WTC11 (cell line): ENCODE data around the gene SEMA4F. TPM values are rescaled to one million over a fixed set of nuclear protein-coding genes. Genes with fewer than 3 reads are reported as not detected.

ENCODE experiments used
- ATAC-seq: fragments of 200-7000 bp; cut with Tn5 transposase; 2 replicates; pipeline ENCODE4 v1.10.0; 2021; ENCODE audit warnings: mild to moderate bottlenecking, moderate library complexity
- CTCF ChIA-PET: fragments of 300-600 bp; sonication (Branson Sonifier 250); formaldehyde crosslinking; loops from one replicate; lab custom pipeline; 2021; ENCODE audit warnings: antibody characterized with exemption; lab: Charles Lee
- POLR2A ChIA-PET: fragments of 350-600 bp; sonication (Branson Sonifier 250); formaldehyde crosslinking; loops from one replicate; lab custom pipeline; 2021; ENCODE audit warnings: antibody characterized with exemption; lab: Charles Lee
- DNase-seq: peaks from one replicate; pipeline ENCODE4 v3.0.0; 2021; ENCODE audit warnings: low spot score
- H3K27ac Mint-ChIP-seq: 2 replicates; pipeline ENCODE4 v1.8.0; 2021; ENCODE audit warnings: mixed read lengths
- H3K27me3 Mint-ChIP-seq: 2 replicates; pipeline ENCODE4 v1.8.0; 2021; ENCODE audit warnings: low read depth, mild to moderate bottlenecking, moderate library complexity, mixed read lengths
- H3K36me3 Mint-ChIP-seq: 2 replicates; pipeline ENCODE4 v1.8.0; 2021; ENCODE audit warnings: mixed read lengths
- H3K4me1 Mint-ChIP-seq: 2 replicates; pipeline ENCODE4 v1.8.0; 2022; ENCODE audit warnings: mixed read lengths
- H3K4me3 Mint-ChIP-seq: 2 replicates; pipeline ENCODE4 v1.8.0; 2021; ENCODE audit warnings: mild to moderate bottlenecking, moderate library complexity, mixed read lengths
- H3K9me3 Mint-ChIP-seq: 2 replicates; pipeline ENCODE4 v1.8.0; 2021; ENCODE audit warnings: mixed read lengths
- CREM ChIP-seq: sonication (generic); formaldehyde crosslinking; IDR thresholded peaks from 2 replicates; pipeline ENCODE4 v1.8.1; 2022; ENCODE audit warnings: mild to moderate bottlenecking, missing genetic modification reagents, moderate library complexity
- ESRRA ChIP-seq: sonication (generic); formaldehyde crosslinking; IDR thresholded peaks from 2 replicates; pipeline ENCODE4 v1.8.1; 2022; ENCODE audit warnings: mild to moderate bottlenecking, missing genetic modification reagents, borderline replicate concordance
- ETV6 ChIP-seq: sonication (generic); formaldehyde crosslinking; IDR thresholded peaks from 2 replicates; pipeline ENCODE4 v1.8.1; 2022; ENCODE audit warnings: mild to moderate bottlenecking, missing genetic modification reagents
- FOXJ3 ChIP-seq: sonication (generic); formaldehyde crosslinking; IDR thresholded peaks from 2 replicates; pipeline ENCODE4 v1.9.0; 2021; ENCODE audit warnings: missing genetic modification reagents, mild to moderate bottlenecking, borderline replicate concordance
- FOXK1 ChIP-seq: sonication (generic); formaldehyde crosslinking; IDR thresholded peaks from 2 replicates; pipeline ENCODE4 v1.8.0; 2022; ENCODE audit warnings: mild to moderate bottlenecking, moderate library complexity, missing genetic modification reagents
- FOXP1 ChIP-seq: sonication (generic); formaldehyde crosslinking; IDR thresholded peaks from 2 replicates; pipeline ENCODE4 v1.8.0; 2022; ENCODE audit warnings: missing genetic modification reagents, mild to moderate bottlenecking, moderate library complexity, borderline replicate concordance
- KAT7 ChIP-seq: sonication (generic); formaldehyde crosslinking; IDR thresholded peaks from 2 replicates; pipeline ENCODE4 v1.8.1; 2023; ENCODE audit warnings: missing genetic modification reagents, mild to moderate bottlenecking, borderline replicate concordance
- MXD4 ChIP-seq: fragments of 250-450 bp; sonication (Bioruptor Pico); IDR thresholded peaks from 2 replicates; pipeline ENCODE4 v1.8.0; 2021; ENCODE audit warnings: mild to moderate bottlenecking, moderate library complexity, borderline replicate concordance
- MYBL2 ChIP-seq: sonication (generic); formaldehyde crosslinking; IDR thresholded peaks from 2 replicates; pipeline ENCODE4 v1.8.1; 2023; ENCODE audit warnings: mild to moderate bottlenecking, moderate library complexity, missing genetic modification reagents
- NR2C2 ChIP-seq: sonication (generic); formaldehyde crosslinking; IDR thresholded peaks from 2 replicates; pipeline ENCODE4 v1.8.0; 2022; ENCODE audit warnings: mild to moderate bottlenecking, missing genetic modification reagents
- NR3C1 ChIP-seq: sonication (generic); formaldehyde crosslinking; conservative IDR thresholded peaks from 2 replicates; pipeline ENCODE4 v1.8.1; 2023; ENCODE audit warnings: low read depth, mild to moderate bottlenecking, missing genetic modification reagents
- OVOL2 ChIP-seq: fragments of 250-450 bp; sonication (Bioruptor Pico); IDR thresholded peaks from 2 replicates; pipeline ENCODE4 v1.9.0; 2021; ENCODE audit warnings: mild to moderate bottlenecking, borderline replicate concordance
- SMAD3 ChIP-seq: sonication (generic); formaldehyde crosslinking; IDR thresholded peaks from 2 replicates; pipeline ENCODE4 v1.8.0; 2022; ENCODE audit warnings: missing genetic modification reagents, mild to moderate bottlenecking, borderline replicate concordance
- SP1 ChIP-seq: sonication (generic); formaldehyde crosslinking; conservative IDR thresholded peaks from 2 replicates; pipeline ENCODE4 v1.8.1; 2022; ENCODE audit warnings: missing genetic modification reagents
- TCF7 ChIP-seq: sonication (generic); formaldehyde crosslinking; IDR thresholded peaks from 2 replicates; pipeline ENCODE4 v1.8.0; 2022; ENCODE audit warnings: mild to moderate bottlenecking, low read depth, missing genetic modification reagents, moderate library complexity
- ZBTB21 ChIP-seq: sonication (generic); formaldehyde crosslinking; IDR thresholded peaks from 2 replicates; pipeline ENCODE4 v1.8.1; 2023; ENCODE audit warnings: mild to moderate bottlenecking, missing genetic modification reagents, borderline replicate concordance
- ZNF263 ChIP-seq: sonication (generic); formaldehyde crosslinking; IDR thresholded peaks from 2 replicates; pipeline ENCODE4 v1.8.1; 2022; ENCODE audit warnings: low read depth, mild to moderate bottlenecking, moderate library complexity, missing genetic modification reagents
- ZNF396 ChIP-seq: fragments of 250-450 bp; sonication (Bioruptor Pico); IDR thresholded peaks from 2 replicates; pipeline ENCODE4 v1.8.0; 2021; ENCODE audit warnings: mild to moderate bottlenecking, moderate library complexity, borderline replicate concordance
- ZNF416 ChIP-seq: fragments of 250-450 bp; sonication (Bioruptor Pico); IDR thresholded peaks from 2 replicates; pipeline ENCODE4 v1.9.0; 2021; ENCODE audit warnings: mild to moderate bottlenecking, inconsistent platforms
- total RNA-seq: library from RNA; stranded (reverse); gene quantifications from 3 replicates; pipeline ENCODE4 v1.2.3, GENCODE V29; 2021
- TF ChIP-seq, protein P1 (sequence below): sonication (generic); formaldehyde crosslinking; IDR thresholded peaks from 2 replicates; pipeline ENCODE4 v1.8.0; 2022; ENCODE audit warnings: mild to moderate bottlenecking, missing genetic modification reagents
- TF ChIP-seq, protein P2 (sequence below): fragments of 250-450 bp; sonication (Bioruptor Pico); IDR thresholded peaks from 2 replicates; pipeline ENCODE4 v1.9.0; 2021; ENCODE audit warnings: moderate library complexity, mild to moderate bottlenecking, inconsistent platforms, borderline replicate concordance
- TF ChIP-seq, protein P3 (sequence below): sonication (generic); formaldehyde crosslinking; IDR thresholded peaks from 2 replicates; pipeline ENCODE4 v1.8.1; 2023; ENCODE audit warnings: mild to moderate bottlenecking, missing genetic modification reagents, moderate library complexity
- TF ChIP-seq, protein P4 (sequence below): sonication (generic); formaldehyde crosslinking; IDR thresholded peaks from 2 replicates; pipeline ENCODE4 v1.8.1; 2023; ENCODE audit warnings: mild to moderate bottlenecking, missing genetic modification reagents
- TF ChIP-seq, protein P5 (sequence below): sonication (generic); formaldehyde crosslinking; IDR thresholded peaks from 2 replicates; pipeline ENCODE4 v1.8.1; 2022; ENCODE audit warnings: mild to moderate bottlenecking, moderate library complexity, missing genetic modification reagents
- TF ChIP-seq, protein P6 (sequence below): fragments of 250-450 bp; sonication (Bioruptor Pico); conservative IDR thresholded peaks from 2 replicates; pipeline ENCODE4 v1.9.0; 2021; ENCODE audit warnings: mild to moderate bottlenecking
- TF ChIP-seq, protein P7 (sequence below): fragments of 250-450 bp; sonication (Bioruptor Pico); IDR thresholded peaks from 2 replicates; pipeline ENCODE4 v1.9.0; 2021; ENCODE audit warnings: mild to moderate bottlenecking

SEMA4F gene
- total RNA-seq, 1 experiment from 2014 or later = 5.7 TPM

DNA sequence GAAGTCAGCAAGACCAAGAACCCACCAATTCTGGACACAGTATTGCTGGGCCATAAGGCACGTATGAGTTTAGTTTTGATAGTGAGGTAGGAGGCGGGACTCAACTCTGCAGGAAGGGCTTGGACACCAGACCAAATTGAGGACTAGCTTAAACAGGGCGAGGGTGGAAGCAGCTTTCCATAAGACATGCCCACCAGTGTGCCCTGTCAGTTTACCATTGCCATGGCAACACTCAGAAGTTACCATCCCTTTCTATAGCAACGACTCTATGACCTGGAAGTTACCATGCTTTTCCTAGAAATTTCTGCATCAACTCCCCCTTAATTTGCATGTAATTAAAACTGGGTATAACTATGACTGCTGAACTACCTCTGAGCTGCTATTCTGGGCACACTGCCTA, 8.7 kb upstream of the SEMA4F start (continued):
- TF ChIP-seq ZNF396 (no peak), MYBL2 (no peak), ETV6 (CRISPR knock-in tag) (no peak), MXD4 (no peak), ESRRA (CRISPR knock-in tag) (no peak), ZNF263 (CRISPR knock-in tag) (no peak), OVOL2 (no peak), SMAD3 (CRISPR knock-in tag) (no peak), NR2C2 (CRISPR knock-in tag) (no peak)
- TF ChIP-seq, protein P1, sequence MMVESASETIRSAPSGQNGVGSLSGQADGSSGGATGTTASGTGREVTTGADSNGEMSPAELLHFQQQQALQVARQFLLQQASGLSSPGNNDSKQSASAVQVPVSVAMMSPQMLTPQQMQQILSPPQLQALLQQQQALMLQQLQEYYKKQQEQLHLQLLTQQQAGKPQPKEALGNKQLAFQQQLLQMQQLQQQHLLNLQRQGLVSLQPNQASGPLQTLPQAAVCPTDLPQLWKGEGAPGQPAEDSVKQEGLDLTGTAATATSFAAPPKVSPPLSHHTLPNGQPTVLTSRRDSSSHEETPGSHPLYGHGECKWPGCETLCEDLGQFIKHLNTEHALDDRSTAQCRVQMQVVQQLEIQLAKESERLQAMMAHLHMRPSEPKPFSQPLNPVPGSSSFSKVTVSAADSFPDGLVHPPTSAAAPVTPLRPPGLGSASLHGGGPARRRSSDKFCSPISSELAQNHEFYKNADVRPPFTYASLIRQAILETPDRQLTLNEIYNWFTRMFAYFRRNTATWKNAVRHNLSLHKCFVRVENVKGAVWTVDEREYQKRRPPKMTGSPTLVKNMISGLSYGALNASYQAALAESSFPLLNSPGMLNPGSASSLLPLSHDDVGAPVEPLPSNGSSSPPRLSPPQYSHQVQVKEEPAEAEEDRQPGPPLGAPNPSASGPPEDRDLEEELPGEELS (CRISPR knock-in tag) = no peak
- TF ChIP-seq, protein P2, sequence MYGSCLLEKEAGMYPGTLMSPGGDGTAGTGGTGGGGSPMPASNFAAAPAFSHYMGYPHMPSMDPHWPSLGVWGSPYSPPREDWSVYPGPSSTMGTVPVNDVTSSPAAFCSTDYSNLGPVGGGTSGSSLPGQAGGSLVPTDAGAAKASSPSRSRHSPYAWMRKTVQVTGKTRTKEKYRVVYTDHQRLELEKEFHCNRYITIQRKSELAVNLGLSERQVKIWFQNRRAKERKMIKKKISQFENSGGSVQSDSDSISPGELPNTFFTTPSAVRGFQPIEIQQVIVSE (CRISPR knock-in tag) = no peak
- TF ChIP-seq, protein P3, sequence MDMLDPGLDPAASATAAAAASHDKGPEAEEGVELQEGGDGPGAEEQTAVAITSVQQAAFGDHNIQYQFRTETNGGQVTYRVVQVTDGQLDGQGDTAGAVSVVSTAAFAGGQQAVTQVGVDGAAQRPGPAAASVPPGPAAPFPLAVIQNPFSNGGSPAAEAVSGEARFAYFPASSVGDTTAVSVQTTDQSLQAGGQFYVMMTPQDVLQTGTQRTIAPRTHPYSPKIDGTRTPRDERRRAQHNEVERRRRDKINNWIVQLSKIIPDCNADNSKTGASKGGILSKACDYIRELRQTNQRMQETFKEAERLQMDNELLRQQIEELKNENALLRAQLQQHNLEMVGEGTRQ (CRISPR knock-in tag) = no peak
- TF ChIP-seq, protein P4, sequence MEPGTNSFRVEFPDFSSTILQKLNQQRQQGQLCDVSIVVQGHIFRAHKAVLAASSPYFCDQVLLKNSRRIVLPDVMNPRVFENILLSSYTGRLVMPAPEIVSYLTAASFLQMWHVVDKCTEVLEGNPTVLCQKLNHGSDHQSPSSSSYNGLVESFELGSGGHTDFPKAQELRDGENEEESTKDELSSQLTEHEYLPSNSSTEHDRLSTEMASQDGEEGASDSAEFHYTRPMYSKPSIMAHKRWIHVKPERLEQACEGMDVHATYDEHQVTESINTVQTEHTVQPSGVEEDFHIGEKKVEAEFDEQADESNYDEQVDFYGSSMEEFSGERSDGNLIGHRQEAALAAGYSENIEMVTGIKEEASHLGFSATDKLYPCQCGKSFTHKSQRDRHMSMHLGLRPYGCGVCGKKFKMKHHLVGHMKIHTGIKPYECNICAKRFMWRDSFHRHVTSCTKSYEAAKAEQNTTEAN = no peak

DNA sequence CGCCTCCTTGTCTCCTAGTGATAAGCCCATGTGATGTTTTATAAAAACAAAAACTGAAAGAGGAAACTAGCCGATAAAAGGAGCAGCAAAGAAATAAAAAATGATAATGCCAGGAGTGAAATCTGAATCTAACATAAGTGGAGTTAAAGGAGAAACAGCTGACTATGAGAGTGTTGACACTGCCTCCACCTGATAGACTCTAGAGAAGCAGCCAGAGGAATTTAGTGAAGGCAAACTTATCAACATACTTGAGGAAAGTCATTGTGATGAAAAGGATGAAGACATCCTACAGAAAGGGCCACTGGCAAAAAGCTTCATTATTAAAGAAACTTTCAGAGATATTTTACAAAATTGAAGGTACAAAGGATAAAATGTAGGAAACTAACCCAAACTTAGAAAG, 7.8 kb upstream of the SEMA4F start:
- no peak for DNase-seq
- ChIA-PET CTCF (interaction anchor here (0.8 to 1.3 kb wide), 3 partner anchors 20 to 148 kb away, joined by 3 read pairs; no protein-coding TSS in a partner anchor), POLR2A (no interaction called here)
- H3K4me1 Mint-ChIP-seq = peaks cover 19% of the 10 kb centered on the region
- no peak overlapping the region for H3K27ac Mint-ChIP-seq
- ATAC-seq = no peak
- H3K36me3 Mint-ChIP-seq = peaks cover 2% of the 10 kb centered on the region; the same call in 1 of the 2 replicates
- no peak overlapping the region for H3K4me3 Mint-ChIP-seq
- peaks cover 12% of the 10 kb centered on the region for H3K9me3 Mint-ChIP-seq
- H3K27me3 Mint-ChIP-seq = peaks cover 29% of the 10 kb centered on the region
- TF ChIP-seq TCF7 (CRISPR knock-in tag) (no peak), KAT7 (CRISPR knock-in tag) (no peak), ZNF416 (CRISPR knock-in tag) (no peak), SP1 (CRISPR knock-in tag) (no peak), NR3C1 (CRISPR knock-in tag) (no peak), FOXJ3 (CRISPR knock-in tag) (no peak), ZBTB21 (CRISPR knock-in tag) (no peak), FOXP1 (CRISPR knock-in tag) (no peak), CREM (CRISPR knock-in tag) (no peak), FOXK1 (CRISPR knock-in tag) (no peak)
- TF ChIP-seq, protein P5, sequence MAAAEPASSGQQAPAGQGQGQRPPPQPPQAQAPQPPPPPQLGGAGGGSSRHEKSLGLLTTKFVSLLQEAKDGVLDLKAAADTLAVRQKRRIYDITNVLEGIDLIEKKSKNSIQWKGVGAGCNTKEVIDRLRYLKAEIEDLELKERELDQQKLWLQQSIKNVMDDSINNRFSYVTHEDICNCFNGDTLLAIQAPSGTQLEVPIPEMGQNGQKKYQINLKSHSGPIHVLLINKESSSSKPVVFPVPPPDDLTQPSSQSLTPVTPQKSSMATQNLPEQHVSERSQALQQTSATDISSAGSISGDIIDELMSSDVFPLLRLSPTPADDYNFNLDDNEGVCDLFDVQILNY (CRISPR knock-in tag) = no peak
- TF ChIP-seq, protein P6, sequence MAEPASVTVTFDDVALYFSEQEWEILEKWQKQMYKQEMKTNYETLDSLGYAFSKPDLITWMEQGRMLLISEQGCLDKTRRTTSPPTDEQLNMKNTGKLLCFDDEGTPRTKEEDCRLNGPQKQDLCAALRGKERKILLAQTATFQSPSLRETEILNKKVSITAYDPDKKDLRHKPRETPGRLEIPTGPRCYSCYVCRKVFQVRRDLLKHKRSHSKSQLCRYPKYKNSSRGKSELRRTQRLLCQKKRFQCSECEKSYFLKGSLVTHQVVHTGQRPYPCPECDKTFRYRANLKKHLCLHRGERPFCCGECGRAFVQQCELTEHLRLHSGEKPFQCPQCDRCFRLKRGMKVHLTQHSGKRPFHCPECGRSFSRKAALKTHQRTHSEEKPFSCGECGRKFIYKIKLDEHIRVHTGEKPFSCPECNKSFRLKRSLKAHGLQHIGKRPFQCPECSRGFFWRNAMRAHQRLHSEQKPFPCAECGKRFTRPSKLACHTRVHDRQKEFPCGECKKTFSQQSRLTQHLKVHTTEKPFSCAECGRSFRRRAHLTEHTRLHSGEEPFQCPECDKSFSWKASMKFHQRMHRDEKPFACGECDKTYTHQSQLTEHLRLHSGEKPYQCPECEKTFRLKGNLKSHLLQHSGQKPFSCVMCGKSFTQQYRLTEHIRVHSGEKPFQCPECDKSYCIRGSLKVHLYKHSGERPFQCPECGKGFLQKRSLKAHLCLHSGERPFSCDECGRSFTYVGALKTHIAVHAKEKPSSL = no peak
- TF ChIP-seq, protein P7, sequence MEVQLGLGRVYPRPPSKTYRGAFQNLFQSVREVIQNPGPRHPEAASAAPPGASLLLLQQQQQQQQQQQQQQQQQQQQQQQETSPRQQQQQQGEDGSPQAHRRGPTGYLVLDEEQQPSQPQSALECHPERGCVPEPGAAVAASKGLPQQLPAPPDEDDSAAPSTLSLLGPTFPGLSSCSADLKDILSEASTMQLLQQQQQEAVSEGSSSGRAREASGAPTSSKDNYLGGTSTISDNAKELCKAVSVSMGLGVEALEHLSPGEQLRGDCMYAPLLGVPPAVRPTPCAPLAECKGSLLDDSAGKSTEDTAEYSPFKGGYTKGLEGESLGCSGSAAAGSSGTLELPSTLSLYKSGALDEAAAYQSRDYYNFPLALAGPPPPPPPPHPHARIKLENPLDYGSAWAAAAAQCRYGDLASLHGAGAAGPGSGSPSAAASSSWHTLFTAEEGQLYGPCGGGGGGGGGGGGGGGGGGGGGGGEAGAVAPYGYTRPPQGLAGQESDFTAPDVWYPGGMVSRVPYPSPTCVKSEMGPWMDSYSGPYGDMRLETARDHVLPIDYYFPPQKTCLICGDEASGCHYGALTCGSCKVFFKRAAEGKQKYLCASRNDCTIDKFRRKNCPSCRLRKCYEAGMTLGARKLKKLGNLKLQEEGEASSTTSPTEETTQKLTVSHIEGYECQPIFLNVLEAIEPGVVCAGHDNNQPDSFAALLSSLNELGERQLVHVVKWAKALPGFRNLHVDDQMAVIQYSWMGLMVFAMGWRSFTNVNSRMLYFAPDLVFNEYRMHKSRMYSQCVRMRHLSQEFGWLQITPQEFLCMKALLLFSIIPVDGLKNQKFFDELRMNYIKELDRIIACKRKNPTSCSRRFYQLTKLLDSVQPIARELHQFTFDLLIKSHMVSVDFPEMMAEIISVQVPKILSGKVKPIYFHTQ = no peak
- TF ChIP-seq, protein P3 (CRISPR knock-in tag) = no peak
